PC-9 (cell line): ENCODE results near the gene CLNK.

Experiments used
- EZH2 ChIP-seq: fragments of 200-600 bp; sonication (generic); IDR thresholded peaks from 2 replicates; pipeline ENCODE4 v1.8.0; 2017; ENCODE audit warnings: antibody characterized with exemption, low read depth
- TF ChIP-seq, protein P1 (sequence below): fragments of 200-600 bp; sonication (generic); conservative IDR thresholded peaks from 2 replicates; pipeline ENCODE4 v1.6.1; 2017; ENCODE audit warnings: mixed run types, antibody characterized with exemption, mild to moderate bottlenecking, moderate library complexity

DNA sequence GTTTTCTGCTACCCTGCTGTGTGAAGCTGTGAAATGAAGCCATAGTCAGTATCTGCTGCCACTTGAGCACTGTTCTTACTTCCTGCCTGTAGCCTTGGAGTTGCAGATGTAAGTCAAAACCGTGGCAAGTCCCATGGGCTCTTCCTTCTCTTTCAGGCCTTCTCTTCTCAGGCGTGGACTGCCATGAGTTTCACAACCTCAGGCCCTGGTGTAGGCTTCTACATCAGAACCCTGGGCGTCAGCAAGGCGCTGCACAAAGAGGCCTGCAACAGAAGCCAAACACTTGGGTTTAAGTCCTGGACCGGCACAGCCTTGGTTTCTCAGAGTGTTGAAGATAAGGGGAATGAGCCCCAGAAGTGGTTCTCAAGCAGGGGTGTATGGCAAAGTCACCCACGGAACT is 229.8 kb downstream of the CLNK start:
- no peak for TF ChIP-seq EZH2
- TF ChIP-seq, protein P1, sequence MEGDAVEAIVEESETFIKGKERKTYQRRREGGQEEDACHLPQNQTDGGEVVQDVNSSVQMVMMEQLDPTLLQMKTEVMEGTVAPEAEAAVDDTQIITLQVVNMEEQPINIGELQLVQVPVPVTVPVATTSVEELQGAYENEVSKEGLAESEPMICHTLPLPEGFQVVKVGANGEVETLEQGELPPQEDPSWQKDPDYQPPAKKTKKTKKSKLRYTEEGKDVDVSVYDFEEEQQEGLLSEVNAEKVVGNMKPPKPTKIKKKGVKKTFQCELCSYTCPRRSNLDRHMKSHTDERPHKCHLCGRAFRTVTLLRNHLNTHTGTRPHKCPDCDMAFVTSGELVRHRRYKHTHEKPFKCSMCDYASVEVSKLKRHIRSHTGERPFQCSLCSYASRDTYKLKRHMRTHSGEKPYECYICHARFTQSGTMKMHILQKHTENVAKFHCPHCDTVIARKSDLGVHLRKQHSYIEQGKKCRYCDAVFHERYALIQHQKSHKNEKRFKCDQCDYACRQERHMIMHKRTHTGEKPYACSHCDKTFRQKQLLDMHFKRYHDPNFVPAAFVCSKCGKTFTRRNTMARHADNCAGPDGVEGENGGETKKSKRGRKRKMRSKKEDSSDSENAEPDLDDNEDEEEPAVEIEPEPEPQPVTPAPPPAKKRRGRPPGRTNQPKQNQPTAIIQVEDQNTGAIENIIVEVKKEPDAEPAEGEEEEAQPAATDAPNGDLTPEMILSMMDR = no peak
